K562 (cell line): Measurements from ENCODE around the gene RNGTT. TPM values are rescaled to one million over a fixed set of nuclear protein-coding genes. Genes with fewer than 3 reads are reported as not detected.

Experiments used
- ATAC-seq: fragments of 200-7000 bp; cut with Tn5 transposase; 3 replicates; pipeline ENCODE4 v1.9.1; 2020; ENCODE audit warnings: moderate library complexity
- BruUV-seq: library from RNA; stranded (reverse); fragments of 400-500 nt; replicated peaks from 2 replicates; lab custom pipeline; 2021; lab: Mats Ljungman, UMichigan
- CTCF ChIA-PET: fragments of 300-600 bp; formaldehyde crosslinking; extraction: SDS; loops from one replicate; lab custom pipeline; 2021; ENCODE audit warnings: low intra/inter-chr PET ratio; lab: Yijun Ruan, JAX
- POLR2A ChIA-PET: fragments of 300-600, 350-650 bp; sonication (Branson Sonifier 250); formaldehyde crosslinking; extraction: SDS; loops from one replicate; lab custom pipeline; 2021; ENCODE audit warnings: antibody characterized with exemption, inconsistent platforms; lab: Yijun Ruan, JAX
- DNase-seq, 4 experiments: peaks; one replicate each; pipeline versions ENCODE4 v3.0.0 to v3.0.0-alpha.2; 2011 to 2018; ENCODE audit warnings: low spot score in 3 of 4, mixed read lengths in 3 of 4; ENCODE audit errors: extremely low read depth in 1 of 4
- FAIRE-seq: peaks from 2 replicates; lab custom pipeline; 2011; peaks lifted over from hg19 to GRCh38; lab: Jason Lieb, UNC
- H2AFZ ChIP-seq: 2 replicates; pipeline ENCODE4 v1.6.0; 2011; ENCODE audit warnings: low read depth, low read length, control low read depth, inconsistent platforms
- H3K27ac ChIP-seq: fragments of 200-600 bp; 3 replicates; pipeline ENCODE4 v1.8.0; 2011; ENCODE audit warnings: low read depth, mild to moderate bottlenecking, control low read depth, inconsistent platforms, low read length, moderate library complexity, mixed read lengths; ENCODE audit errors: extremely low read depth
- H3K27me3 ChIP-seq, 2 experiments: fragments of 300-600 bp in 1 of 2; 2 replicates in 1 of 2; 3 replicates in 1 of 2; pipeline versions ENCODE4 v1.6.0 to v1.8.0; 2011; ENCODE audit warnings: inconsistent platforms in 2 of 2, low read length in 2 of 2, mild to moderate bottlenecking in 1 of 2, mixed read lengths in 1 of 2, moderate library complexity in 1 of 2; ENCODE audit not compliant: control insufficient read depth in 2 of 2, insufficient read depth in 2 of 2
- H3K36me3 ChIP-seq: fragments of 300-600 bp; 3 replicates; pipeline ENCODE4 v1.8.0; 2011; ENCODE audit warnings: mild to moderate bottlenecking, low read length, inconsistent platforms; ENCODE audit not compliant: control insufficient read depth, insufficient read depth
- H3K4me1 ChIP-seq, 2 experiments: fragments of 200-600 bp in 1 of 2; replicated peaks in 1 of 2; 2 replicates in 1 of 2; 3 replicates in 1 of 2; pipeline versions ENCODE4 v1.5.1 to v1.8.0; 2011; ENCODE audit warnings: inconsistent platforms in 2 of 2, low read length in 2 of 2, mild to moderate bottlenecking in 1 of 2, mixed read lengths in 1 of 2, moderate library complexity in 1 of 2; ENCODE audit not compliant: control insufficient read depth in 2 of 2, insufficient read depth in 2 of 2
- H3K4me2 ChIP-seq: 2 replicates; pipeline ENCODE4 v1.6.1; 2011; ENCODE audit warnings: low read length, control low read depth, inconsistent platforms, mixed read lengths; ENCODE audit not compliant: insufficient read depth
- H3K4me3 ChIP-seq: fragments of 200-600 bp; sonication (generic), shearing (Covaris generic); 2 replicates; pipeline ENCODE4 v1.5.1; 2016; ENCODE audit warnings: control low read depth, inconsistent platforms
- H3K79me2 ChIP-seq: fragments of 200-600 bp; 3 replicates; pipeline ENCODE4 v1.8.0; 2011; ENCODE audit warnings: low read length, inconsistent platforms; ENCODE audit not compliant: control insufficient read depth, insufficient read depth
- H3K9ac ChIP-seq, 2 experiments: 2 replicates each; pipeline versions ENCODE4 v1.6.0 to v1.6.1; 2011; ENCODE audit warnings: low read depth in 2 of 2, low read length in 2 of 2, control low read depth in 1 of 2, inconsistent platforms in 1 of 2, mild to moderate bottlenecking in 1 of 2, mixed read lengths in 1 of 2; ENCODE audit not compliant: insufficient read depth in 1 of 2
- H3K9me1 ChIP-seq: one replicate; pipeline ENCODE4 v1.6.0; 2011; ENCODE audit warnings: inconsistent platforms, mild to moderate bottlenecking, low read length, moderate library complexity; ENCODE audit not compliant: control insufficient read depth, insufficient read depth
- H3K9me3 ChIP-seq: replicated peaks from 2 replicates; pipeline ENCODE4 v1.5.1; 2011; ENCODE audit warnings: low read depth, low read length, inconsistent platforms; ENCODE audit not compliant: control insufficient read depth, insufficient read depth
- H4K20me1 ChIP-seq: replicated peaks from 2 replicates; pipeline ENCODE4 v1.6.1; 2011; ENCODE audit warnings: low read length, inconsistent platforms, mixed read lengths; ENCODE audit not compliant: control insufficient read depth, insufficient read depth
- CBX8 ChIP-seq: fragments of 200-600 bp; sonication (generic); IDR thresholded peaks from 2 replicates; pipeline ENCODE4 v1.6.1; 2012; ENCODE audit warnings: borderline replicate concordance, mixed run types, low read depth, mild to moderate bottlenecking, moderate library complexity, mixed read lengths, low read length, control low read depth, inconsistent platforms; ENCODE audit not compliant: poor library complexity, severe bottlenecking; ENCODE audit errors: extremely low read depth
- CCNT2 ChIP-seq: IDR thresholded peaks from 2 replicates; pipeline ENCODE4 v1.6.1; 2011; ENCODE audit warnings: borderline replicate concordance, low read depth, mild to moderate bottlenecking, moderate library complexity, mixed read lengths, low read length; ENCODE audit not compliant: insufficient read length; ENCODE audit errors: extremely low read depth
- EP300 ChIP-seq: IDR thresholded peaks from 2 replicates; pipeline ENCODE4 v1.6.1; 2012; ENCODE audit warnings: low read length, improper control_type of control experiment
- EWSR1 ChIP-seq: fragments of 450-650 bp; IDR thresholded peaks from 2 replicates; pipeline ENCODE4 v1.6.1; 2018; ENCODE audit warnings: borderline replicate concordance, mild to moderate bottlenecking, low read depth, moderate library complexity; ENCODE audit not compliant: partially characterized antibody
- FUS ChIP-seq: fragments of 200-400 bp; formaldehyde crosslinking; optimal IDR thresholded peaks from 2 replicates; pipeline ENCODE3; 2017; ENCODE audit warnings: low read depth, low read length
- HCFC1 ChIP-seq: IDR thresholded peaks from 2 replicates; pipeline ENCODE4 v1.6.1; 2012; ENCODE audit warnings: low read depth, low read length, improper control_type of control experiment
- JUN ChIP-seq, 2 experiments: sonication (generic) in 1 of 2; formaldehyde crosslinking in 1 of 2; IDR thresholded peaks; 2 replicates each; pipeline versions ENCODE4 v1.6.1 to v1.8.0; 2012 to 2022; ENCODE audit warnings: borderline replicate concordance in 2 of 2, mild to moderate bottlenecking in 2 of 2, improper control_type of control experiment in 1 of 2, low read depth in 1 of 2, low read length in 1 of 2, missing genetic modification reagents in 1 of 2
- KAT2B ChIP-seq: IDR thresholded peaks from one replicate; pipeline ENCODE4 v1.6.1; 2012; ENCODE audit warnings: low read depth, mild to moderate bottlenecking, control low read depth, inconsistent platforms, low read length, moderate library complexity
- KAT7 ChIP-seq: sonication (generic); formaldehyde crosslinking; IDR thresholded peaks from 2 replicates; pipeline ENCODE4 v1.8.0; 2022; ENCODE audit warnings: missing genetic modification reagents, mild to moderate bottlenecking, borderline replicate concordance
- KLF16 ChIP-seq: IDR thresholded peaks from 2 replicates; pipeline ENCODE4 v1.6.1; 2016; ENCODE audit warnings: antibody characterized with exemption
- TAF15 ChIP-seq: fragments of 200-400 bp; formaldehyde crosslinking; IDR thresholded peaks from 2 replicates; pipeline ENCODE4 v1.6.1; 2017; ENCODE audit warnings: mild to moderate bottlenecking, low read depth, low read length, moderate library complexity
- XRCC5 ChIP-seq: fragments of 200-400 bp; formaldehyde crosslinking; IDR thresholded peaks from 2 replicates; pipeline ENCODE4 v1.6.1; 2017; ENCODE audit warnings: low read depth, mild to moderate bottlenecking, low read length
- ZNF644 ChIP-seq: fragments of 200-800 bp; sonication (Bioruptor generic); IDR thresholded peaks from 2 replicates; pipeline ENCODE4 v1.6.1; 2016; ENCODE audit warnings: low read depth, missing genetic modification characterization, missing compliant biosample characterization
- ZNF695 ChIP-seq: fragments of 450-650 bp; formaldehyde crosslinking; IDR thresholded peaks from 2 replicates; pipeline ENCODE4 v1.4.0; 2020; ENCODE audit warnings: mild to moderate bottlenecking, moderate library complexity
- in situ Hi-C: fragments of 300-500 bp; cut with MboI; formaldehyde crosslinking; loops from 4 replicates; pipeline ENCODE4 v1.15.0; 2018; ENCODE audit warnings: inconsistent platforms, mixed read lengths
- intact Hi-C: fragments of 100-400 bp; cut with micrococcal nuclease; formaldehyde crosslinking; loops from 2 replicates; pipeline ENCODE4 v1.14.2; 2022
- polyA plus RNA-seq, 8 experiments: library from polyadenylated mRNA; depleted of rRNA in 4 of 8; stranded (reverse) in 5 of 8; unstranded in 3 of 8; fragments of >200 nt; fragmentation: Nextera tagmentation in 2 of 8; fragmentation: Illumina TruSeq in 1 of 8; extraction: Ambion mirVana in 2 of 8; extraction: Trizol in 1 of 8; gene quantifications; 2 replicates each; pipeline versions ENCODE4 v1.2.1 to v1.2.3, GENCODE V29; 2011 to 2014; ENCODE audit warnings: inconsistent platforms in 1 of 8, missing spikeins in 1 of 8
- total RNA-seq, 7 experiments: library from RNA; depleted of rRNA in 6 of 7; stranded (reverse); fragments of >200 nt in 6 of 7; fragmentation: Illumina TruSeq in 2 of 7; extraction: Trizol in 2 of 7; gene quantifications; 2 replicates each; pipeline versions ENCODE4 v1.2.1 to v1.2.3, GENCODE V29; 2011 to 2021; ENCODE audit warnings: low replicate concordance in 1 of 7
- TF ChIP-seq, protein P1 (sequence below): fragments of 450-650 bp; IDR thresholded peaks from 2 replicates; pipeline ENCODE4 v1.6.1; 2016
- TF ChIP-seq, protein P2 (sequence below): fragments of 150-350 bp; IDR thresholded peaks from 2 replicates; pipeline ENCODE4 v1.6.1; 2014; ENCODE audit warnings: low read depth, mild to moderate bottlenecking, low read length, borderline replicate concordance
- TF ChIP-seq, protein P3 (sequence below): fragments of 250-450 bp; sonication (Bioruptor Pico); IDR thresholded peaks from 2 replicates; pipeline ENCODE4 v1.8.0; 2021; ENCODE audit warnings: moderate library complexity, mild to moderate bottlenecking, inconsistent platforms

Gene RNGTT
- total and polyA plus RNA-seq, 9 of the 15 experiments (the other 6 are each of a cell fraction or from before 2014, with no cell fraction given): 6.1 to 31.7 (median 19.5) TPM

DNA sequence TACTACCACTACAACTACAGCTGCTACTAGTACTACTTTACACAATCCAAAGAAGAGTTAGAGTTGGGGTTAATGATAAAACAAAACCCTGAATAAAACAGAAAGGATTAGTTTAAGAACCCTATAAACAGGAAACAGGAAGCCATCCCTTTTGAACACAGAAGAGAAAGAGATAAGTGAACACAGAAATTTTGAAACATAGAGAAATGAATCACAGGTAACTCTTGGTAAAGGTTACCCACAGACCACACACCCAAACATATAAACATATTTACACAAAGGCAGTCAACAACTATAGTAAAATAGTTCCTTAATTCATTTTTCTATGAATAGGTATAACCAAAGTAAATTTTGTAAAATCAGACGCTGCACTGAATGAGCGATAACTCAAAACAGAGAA, 98.1 kb downstream of the RNGTT start (continued):
- TF ChIP-seq ZNF695 (CRISPR knock-in tag): no peak
- TF ChIP-seq KAT2B: no peak
- no peak for TF ChIP-seq CBX8
- TF ChIP-seq HCFC1: no peak
- no peak for TF ChIP-seq JUN (IDR thresholded peaks at IDR 0.05; ENCODE audit: borderline replicate concordance, low read depth, low read length)
- no peak for TF ChIP-seq JUN (CRISPR knock-in tag; IDR thresholded peaks at IDR 0.05; ENCODE audit: borderline replicate concordance)
- TF ChIP-seq KLF16: no peak
- TF ChIP-seq, protein P1, sequence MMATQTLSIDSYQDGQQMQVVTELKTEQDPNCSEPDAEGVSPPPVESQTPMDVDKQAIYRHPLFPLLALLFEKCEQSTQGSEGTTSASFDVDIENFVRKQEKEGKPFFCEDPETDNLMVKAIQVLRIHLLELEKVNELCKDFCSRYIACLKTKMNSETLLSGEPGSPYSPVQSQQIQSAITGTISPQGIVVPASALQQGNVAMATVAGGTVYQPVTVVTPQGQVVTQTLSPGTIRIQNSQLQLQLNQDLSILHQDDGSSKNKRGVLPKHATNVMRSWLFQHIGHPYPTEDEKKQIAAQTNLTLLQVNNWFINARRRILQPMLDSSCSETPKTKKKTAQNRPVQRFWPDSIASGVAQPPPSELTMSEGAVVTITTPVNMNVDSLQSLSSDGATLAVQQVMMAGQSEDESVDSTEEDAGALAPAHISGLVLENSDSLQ: no peak
- no peak for TF ChIP-seq KAT7
- no peak for TF ChIP-seq ZNF644 (tag)

DNA sequence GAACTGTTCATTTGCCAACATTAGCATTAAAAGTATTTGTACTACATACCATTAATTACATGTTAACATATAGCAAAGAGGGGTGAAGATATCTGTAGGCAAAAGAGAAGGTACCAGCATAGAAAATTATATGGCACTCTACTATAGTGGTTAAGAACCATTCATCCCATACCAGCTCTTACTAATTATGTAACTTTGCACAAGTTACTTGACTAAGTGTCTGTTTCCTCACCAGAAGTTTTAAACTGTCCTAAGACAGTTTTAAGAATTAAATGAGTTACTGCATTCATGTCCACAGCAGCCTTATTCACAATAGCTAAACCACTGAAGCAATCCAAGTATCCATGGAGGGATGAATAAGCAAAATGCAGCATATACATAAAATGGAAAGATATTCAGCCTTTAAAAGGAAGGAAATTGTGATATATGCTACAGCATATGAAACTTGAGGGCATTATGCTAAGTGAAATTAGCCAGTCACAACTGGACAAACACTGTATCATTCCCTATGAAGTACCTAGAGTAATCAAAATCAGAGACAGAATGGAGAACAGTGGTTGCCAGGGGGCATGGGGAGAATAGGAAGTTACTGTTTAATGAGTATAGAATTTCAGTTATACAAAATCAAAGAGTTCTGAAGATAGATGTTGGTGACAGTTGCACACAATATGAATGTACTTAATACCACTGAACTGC, 98.9 kb downstream of the RNGTT start:
- BruUV-seq: no TSS peak
- DNase-seq: no peak
- Histone ChIP-seq H3K27me3 (no peaks in the 10 kb centered on the region), H3K9me3 (no peaks in the 10 kb centered on the region), H3K9me1 (no peaks in the 10 kb centered on the region), H3K4me2 (no peak overlapping the region), H3K27ac (no peak overlapping the region), H2AFZ (no peak overlapping the region), H3K9ac (no peak overlapping the region), H3K4me3 (no peak overlapping the region), H3K79me2 (no peaks in the 10 kb centered on the region), H3K36me3 (peaks cover 7% of the 10 kb centered on the region; the same call in 2 of the 3 replicates), H4K20me1 (no peaks in the 10 kb centered on the region), H3K4me1 (no peaks in the 10 kb centered on the region)
- in situ Hi-C loops (no loop called here), intact Hi-C loops (no loop called here)
- CTCF ChIA-PET: no interaction called here
- POLR2A ChIA-PET: no interaction called here
- no peak for ATAC-seq
- FAIRE-seq: no peak
- TF ChIP-seq EP300 (no peak), EWSR1 (no peak), CCNT2 (no peak), TAF15 (no peak), XRCC5 (no peak), FUS (no peak)
- TF ChIP-seq, protein P2, sequence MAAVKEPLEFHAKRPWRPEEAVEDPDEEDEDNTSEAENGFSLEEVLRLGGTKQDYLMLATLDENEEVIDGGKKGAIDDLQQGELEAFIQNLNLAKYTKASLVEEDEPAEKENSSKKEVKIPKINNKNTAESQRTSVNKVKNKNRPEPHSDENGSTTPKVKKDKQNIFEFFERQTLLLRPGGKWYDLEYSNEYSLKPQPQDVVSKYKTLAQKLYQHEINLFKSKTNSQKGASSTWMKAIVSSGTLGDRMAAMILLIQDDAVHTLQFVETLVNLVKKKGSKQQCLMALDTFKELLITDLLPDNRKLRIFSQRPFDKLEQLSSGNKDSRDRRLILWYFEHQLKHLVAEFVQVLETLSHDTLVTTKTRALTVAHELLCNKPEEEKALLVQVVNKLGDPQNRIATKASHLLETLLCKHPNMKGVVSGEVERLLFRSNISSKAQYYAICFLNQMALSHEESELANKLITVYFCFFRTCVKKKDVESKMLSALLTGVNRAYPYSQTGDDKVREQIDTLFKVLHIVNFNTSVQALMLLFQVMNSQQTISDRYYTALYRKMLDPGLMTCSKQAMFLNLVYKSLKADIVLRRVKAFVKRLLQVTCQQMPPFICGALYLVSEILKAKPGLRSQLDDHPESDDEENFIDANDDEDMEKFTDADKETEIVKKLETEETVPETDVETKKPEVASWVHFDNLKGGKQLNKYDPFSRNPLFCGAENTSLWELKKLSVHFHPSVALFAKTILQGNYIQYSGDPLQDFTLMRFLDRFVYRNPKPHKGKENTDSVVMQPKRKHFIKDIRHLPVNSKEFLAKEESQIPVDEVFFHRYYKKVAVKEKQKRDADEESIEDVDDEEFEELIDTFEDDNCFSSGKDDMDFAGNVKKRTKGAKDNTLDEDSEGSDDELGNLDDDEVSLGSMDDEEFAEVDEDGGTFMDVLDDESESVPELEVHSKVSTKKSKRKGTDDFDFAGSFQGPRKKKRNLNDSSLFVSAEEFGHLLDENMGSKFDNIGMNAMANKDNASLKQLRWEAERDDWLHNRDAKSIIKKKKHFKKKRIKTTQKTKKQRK: no peak
- TF ChIP-seq, protein P3, sequence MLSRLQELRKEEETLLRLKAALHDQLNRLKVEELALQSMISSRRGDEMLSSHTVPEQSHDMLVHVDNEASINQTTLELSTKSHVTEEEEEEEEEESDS: no peak
